ENCODE results near the gene CARMIL1.
"Not testable (repeated sequence)": the region's sequence is repeated elsewhere in the genome, so short reads cannot be mapped to it uniquely, and the experiment has no call there.

Gene CARMIL1

DNA sequence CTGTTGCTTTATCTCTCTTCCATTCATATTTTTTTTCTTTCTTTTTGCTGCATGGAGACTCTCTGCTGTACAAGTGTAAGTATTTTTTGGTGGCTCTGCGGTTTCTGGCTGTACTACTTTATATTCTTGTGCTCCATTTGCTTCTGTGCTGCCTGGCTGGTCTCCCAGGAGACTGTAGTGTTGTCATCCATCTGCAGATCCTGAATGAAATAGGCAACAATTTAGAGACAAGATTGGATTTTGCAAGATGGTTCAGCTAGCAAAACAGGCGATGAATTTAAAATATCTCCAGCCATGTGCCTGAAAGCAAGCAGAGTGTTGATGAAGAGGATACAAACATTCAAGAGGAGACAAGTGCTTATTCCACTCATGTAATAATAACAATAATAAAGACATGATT, 297.7 kb downstream of the CARMIL1 start:
- no peak overlapping the region for H3K27ac ChIP-seq

DNA sequence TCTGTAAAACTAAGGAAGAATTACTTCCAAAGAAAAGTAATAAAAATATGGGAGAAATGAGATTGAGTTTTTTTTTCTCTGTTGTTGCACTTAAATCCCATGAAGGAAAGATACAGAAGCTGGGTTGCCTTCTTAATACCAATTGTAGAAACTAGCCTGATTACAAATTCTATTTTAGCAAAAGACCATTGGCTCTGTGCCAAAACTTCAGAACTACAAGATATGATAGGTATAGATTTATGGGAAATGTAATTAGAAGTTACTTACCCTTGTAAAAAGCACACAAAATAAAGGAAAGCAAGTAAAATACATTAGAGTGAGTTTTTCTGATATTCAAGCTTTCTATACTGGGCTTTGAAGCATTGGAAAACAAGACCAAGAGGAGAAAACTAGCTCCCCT, 299.4 kb downstream of the CARMIL1 start:
- H3K27ac ChIP-seq = no peak overlapping the region
- H3K4me3 ChIP-seq = no peak overlapping the region

More for the DNA sequence above, 297.7 kb downstream of the CARMIL1 start:
- no peak overlapping the region for H3K4me3 ChIP-seq

DNA sequence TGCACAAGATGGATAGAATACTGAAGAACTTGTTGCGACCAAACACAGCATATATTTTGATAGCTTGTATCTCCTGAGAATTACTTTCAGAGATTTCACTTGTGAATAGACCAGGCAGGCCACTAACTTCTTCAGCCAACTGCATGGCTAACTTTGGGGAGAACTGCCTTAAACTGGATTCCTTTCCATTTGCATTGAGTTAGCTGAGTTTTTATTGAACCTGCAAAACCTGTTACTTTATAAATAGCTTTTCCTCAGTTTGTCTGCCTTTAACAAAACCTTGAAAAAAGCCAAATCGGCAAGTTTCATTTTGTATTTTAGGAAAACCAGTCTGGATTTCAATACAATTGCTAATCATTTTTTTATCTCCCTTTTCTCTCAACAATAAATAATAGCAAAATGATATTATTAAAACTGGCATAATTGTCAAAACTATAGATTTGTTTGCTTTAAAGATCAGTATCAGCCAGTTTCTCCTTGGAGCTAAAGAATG, 300.3 kb downstream of the CARMIL1 start:
- Histone ChIP-seq H3K4me3 (no peak overlapping the region), H3K27ac (no peak overlapping the region)

DNA sequence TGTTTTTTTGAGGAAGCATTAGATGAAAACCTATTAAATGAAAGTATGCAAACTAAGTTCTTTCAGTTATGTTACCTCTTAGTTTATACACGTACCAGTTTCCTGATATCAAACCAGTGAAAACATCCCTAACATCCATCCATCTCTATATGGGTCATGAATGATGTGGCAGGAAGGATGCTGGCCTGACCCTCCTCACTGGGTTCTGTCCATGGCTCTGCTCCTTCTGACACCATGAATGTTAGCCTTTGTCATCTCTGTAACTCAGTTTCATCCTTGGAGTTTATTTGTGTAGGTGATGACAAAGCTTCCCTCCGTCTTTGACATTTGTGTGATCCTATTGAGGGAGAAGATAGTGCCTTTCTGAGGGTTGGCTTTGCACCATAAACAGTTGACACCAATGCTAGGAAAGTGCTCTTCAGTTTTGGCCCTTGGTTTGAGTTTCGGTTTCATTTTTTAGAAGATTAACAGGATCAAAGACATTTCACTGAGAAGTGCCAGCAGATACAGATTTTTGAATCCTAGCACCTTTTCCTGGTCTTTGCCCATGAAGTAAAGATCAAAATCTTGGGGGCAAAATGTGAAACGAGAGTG, 300.8 kb downstream of the CARMIL1 start:
- no peak overlapping the region for H3K27ac ChIP-seq
- H3K4me3 ChIP-seq = no peak overlapping the region

DNA sequence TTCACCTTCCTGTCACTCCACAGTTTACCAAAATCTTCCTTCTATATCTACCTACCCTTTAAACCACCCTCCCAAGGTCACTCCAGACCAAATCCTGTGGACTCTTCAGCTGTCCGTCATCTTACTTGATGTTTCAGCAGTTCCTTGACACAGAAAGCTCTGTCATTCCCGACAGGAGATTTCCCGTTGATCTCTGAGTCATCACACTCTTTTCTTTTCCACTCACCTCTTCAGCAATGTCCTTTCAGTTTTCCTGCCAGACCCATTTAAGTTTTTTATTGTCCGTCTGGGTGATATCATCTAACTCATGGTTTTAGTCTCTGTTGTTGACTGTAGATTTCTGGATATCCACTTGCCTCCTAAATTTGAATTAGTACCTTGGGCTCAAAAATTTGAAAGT, 302.9 kb downstream of the CARMIL1 start:
- H3K27ac ChIP-seq = no peak overlapping the region

DNA sequence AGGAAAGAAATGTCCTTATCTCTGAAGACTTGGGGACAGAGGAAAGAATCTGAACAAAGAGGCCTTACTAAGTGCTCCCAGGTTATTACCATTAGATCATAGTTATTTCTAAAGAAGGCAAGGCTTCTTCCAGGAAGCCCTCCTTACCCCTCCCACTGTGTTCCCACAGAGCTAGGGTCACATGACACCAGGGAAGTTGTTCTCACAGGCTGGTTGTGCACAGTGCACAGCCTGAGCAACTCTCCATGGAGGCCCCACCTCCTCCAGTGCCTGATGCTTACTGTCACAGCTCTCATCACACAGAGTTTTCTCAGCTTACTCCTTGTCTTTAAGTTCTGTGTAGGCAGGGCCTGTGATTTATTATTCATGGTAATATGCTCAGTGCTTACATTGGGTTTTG, 303.9 kb downstream of the CARMIL1 start:
- Histone ChIP-seq H3K4me3 (no peak overlapping the region), H3K27ac (no peak overlapping the region)

More for the DNA sequence above, 302.9 kb downstream of the CARMIL1 start:
- H3K4me3 ChIP-seq = no peak overlapping the region

DNA sequence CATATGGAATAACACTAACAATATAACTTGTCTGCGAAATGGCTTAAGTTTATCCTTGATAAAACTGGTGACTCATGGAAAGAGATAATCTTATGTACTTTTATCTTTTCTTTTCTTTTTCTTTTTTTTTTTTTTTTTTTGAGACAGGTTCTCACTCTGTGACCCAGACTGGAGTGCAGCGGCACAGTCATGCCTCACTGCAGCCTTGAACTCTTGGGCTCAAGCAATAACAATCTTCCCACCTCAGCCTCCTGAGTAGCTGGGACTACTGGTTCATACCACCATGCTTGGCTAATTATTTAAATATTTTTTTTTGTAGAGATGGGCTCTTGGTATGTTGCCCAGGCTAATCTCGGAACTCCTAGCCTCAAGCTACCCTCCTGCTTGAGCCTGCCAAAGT, 304.7 kb downstream of the CARMIL1 start:
- Histone ChIP-seq H3K27ac (no peak overlapping the region), H3K4me3 (no peak overlapping the region)

DNA sequence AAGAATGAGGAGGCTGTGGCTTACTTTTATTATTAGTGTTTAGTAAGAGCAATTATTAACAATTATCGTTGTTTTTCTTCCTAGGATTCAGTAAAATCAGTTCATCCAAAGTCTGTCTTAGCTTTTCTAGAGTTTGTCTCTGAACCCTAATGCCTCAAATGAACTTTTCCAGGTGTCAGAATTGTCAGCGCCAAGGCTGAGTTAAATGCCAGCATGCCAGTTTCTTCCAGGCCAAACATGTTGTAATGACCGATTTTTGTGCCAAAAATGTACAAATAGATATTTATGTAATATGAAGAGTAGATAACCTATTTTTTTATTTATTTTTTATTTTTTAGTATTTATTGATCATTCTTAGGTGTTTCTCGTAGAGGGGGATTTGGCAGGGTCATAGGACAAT, 306.1 kb downstream of the CARMIL1 start:
- no peak overlapping the region for H3K4me3 ChIP-seq
- no peak overlapping the region for H3K27ac ChIP-seq

DNA sequence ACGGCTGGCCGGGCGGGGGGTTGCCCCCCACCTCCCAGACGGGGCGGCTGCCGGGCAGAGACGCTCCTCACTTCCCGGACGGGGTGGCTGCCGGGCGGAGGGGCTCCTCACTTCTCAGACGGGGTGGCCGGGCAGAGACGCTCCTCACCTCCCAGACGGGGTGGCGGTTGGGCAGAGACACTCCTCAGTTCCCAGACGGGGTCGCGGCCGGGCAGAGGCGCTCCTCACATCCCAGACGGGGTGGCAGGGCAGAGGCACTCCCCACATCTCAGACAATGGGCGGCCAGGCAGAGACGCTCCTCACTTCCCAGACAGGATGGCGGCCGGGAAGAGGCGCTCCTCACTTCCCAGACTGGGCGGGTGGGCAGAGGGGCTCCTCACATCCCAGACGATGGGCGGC, 306.9 kb downstream of the CARMIL1 start:
- H3K27ac ChIP-seq, H3K4me3 ChIP-seq: not testable (repeated sequence)

DNA sequence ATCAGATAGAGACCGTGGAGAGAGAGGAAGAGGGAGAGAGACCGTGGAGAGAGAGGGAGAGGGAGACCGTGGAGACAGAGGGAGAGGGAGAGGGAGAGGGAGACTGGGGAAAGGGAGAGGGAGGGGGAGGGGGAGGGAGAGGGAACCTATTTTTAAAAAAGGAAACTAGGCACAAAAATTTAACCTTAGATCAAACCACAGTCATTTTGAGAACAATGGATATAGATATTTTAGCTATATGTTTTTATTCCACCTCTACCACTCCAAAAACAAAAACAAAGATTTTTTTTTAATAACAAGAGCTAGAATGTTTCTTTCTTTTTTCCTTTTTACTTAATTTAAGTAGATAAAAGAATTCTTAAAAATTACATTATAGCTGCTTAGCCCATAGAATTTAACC, 307.8 kb downstream of the CARMIL1 start:
- H3K4me3 ChIP-seq = no peak overlapping the region
- no peak overlapping the region for H3K27ac ChIP-seq

DNA sequence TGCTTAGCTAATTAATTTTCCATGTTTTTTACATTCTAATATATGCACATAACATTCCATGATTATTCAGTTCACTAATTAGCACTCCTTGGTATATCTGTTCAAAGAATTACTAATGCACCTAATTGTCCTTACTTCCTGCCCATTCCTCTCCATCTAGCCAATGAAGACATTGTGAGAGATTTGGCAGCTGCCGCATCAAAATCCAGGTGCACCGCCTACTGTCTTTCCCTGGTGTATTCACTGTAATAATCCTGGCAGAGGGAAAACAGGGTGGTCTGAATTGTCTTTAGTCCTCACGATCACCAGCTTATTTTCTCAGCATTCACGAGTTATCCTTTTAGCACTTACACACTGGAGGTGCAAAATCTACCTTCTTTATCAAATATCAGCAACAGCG, 311.8 kb downstream of the CARMIL1 start:
- Histone ChIP-seq H3K4me3 (no peak overlapping the region), H3K27ac (no peak overlapping the region)

DNA sequence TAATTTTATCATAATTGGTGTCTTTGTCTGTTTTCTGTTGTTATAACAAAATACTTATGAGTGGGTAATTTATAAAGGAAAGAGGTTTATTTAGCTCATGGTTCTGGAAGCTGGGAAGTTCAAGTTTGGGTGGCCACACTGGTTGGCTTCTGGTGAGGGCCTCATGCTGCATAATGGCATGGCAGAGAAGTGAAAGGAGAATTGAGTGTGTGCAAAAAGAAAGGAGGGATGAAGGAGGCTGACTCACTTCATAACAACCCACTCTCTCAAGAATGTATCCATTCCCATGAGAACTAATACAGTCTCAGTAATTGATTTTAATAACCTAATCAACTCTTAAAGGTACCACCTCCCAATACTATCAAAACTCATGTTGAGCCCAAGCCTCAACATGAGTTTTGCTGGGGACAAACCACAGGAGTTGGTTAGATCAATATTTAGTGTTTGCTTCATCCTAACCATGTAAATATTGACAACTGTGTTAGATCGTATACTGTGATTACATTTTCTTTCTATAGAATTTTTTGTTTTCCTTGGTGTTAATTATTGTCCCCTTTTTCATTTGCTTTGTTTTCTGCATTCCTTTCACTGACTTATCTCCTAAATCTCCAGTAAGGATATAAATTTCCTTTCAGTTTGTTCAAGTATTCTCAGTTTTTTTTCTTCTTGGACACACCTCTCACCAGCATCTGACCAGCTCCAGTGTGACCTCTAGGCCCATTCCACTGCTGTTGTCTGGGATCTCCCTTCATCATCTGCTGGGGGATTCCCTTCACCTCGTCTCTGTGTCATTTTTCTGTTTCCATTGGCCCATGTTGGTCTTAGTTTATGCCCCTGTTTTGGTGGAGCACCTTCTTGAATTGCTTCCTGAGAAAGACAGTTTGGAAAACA, 318.0 kb downstream of the CARMIL1 start:
- no peak overlapping the region for H3K4me3 ChIP-seq
- no peak overlapping the region for H3K27ac ChIP-seq

DNA sequence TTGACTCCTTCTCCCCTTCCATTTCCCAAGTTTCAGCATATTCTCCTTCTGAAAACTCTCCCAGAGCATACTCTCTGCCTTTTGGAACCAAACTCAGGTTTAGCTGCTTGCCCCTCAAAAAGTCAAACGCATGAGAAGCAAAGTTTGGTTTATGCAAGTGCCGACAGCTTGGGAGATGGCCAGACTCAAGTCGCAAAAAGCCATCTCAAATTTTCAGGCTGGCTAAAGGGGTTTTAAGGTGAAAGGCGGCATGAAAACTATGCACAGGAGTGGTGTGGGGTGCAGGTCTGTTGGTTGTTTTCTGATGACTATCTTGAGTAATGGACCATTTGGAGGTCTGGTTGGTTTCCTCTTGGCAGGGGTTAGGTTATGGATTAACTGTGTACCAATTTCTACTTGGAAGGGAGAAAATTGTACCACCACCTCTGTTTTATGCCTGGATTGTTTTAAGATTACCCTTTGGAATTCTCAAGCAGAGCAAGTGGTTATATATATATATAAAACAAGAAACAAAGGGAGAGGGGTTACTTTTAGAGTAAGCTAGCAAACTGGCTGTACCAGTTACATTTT, 320.4 kb downstream of the CARMIL1 start:
- Histone ChIP-seq H3K27ac (no peak overlapping the region), H3K4me3 (no peak overlapping the region)

DNA sequence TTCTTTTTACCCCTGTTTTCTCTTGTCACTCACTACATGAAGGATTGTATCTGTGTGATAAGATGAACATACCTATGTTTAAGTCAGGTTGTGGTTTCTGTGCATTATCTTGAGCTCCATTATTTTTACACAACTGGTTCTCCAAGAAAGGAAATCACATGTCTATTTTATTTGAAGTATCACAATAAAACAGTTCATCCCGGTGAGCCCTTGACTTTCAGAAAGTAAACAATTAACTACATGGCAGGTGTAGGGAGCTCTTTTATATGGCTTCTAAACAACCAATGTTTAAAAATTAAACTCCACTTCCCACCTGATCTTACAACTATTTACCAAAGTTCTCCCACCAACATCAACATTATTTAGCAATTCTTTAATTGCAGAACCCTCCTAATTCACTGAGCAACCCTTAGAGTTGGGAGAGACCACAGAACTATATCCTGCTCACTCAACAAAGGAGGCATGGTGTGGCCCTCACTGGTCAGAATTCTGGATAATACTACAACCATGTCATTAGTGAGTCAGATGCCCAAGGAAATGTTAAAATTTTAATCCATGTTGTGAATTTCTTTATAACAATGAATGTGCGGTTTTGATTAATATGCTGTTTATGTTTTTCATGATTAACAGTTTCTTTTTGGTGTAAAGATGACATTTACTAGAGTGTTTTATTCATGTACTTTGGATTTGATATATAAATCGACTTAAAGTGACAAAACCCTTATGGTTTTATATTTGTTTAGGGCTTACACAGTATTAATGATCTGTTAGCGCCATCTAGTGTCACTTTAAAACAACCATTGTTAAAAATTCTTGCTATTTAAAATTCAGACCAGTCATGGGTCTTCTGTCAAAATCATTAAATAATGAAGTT, 322.9 kb downstream of the CARMIL1 start:
- Histone ChIP-seq H3K4me3 (no peak overlapping the region), H3K27ac (no peak overlapping the region)

DNA sequence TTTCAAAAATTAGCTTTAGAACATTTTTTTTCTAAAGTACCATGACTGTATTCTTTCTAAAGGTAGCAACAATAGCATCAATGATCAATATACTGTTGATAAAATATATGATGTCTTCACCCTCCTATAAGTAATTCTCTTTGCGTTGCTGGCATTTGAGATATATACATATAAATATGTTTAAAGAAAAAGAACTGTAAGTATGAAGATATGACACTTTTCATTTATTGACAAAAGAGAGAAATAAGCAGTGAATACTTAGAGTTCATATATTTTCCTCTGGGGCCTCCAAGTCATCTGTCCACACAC, 323.5 kb downstream of the CARMIL1 start:
- Histone ChIP-seq H3K27ac (no peak overlapping the region), H3K4me3 (no peak overlapping the region)

DNA sequence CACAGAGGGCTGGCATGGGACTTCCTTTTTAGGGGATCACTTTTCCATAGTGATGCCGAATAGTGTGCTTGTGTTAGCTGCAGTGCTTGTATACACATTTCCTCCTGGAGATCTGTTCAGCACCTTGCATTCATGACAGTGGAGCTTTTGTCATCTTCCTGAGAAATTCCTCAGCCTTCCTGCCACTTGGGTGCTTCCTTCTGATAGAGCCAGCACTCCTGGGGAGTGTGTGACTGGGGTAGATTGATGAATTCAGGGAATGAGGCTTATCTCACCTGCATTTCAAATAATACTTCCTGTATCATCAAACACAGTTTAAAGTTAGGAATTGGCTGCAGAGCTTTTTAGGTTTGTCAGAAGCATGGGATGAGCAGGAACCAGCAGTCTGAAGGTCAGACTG, 324.1 kb downstream of the CARMIL1 start:
- no peak overlapping the region for H3K4me3 ChIP-seq
- no peak overlapping the region for H3K27ac ChIP-seq

DNA sequence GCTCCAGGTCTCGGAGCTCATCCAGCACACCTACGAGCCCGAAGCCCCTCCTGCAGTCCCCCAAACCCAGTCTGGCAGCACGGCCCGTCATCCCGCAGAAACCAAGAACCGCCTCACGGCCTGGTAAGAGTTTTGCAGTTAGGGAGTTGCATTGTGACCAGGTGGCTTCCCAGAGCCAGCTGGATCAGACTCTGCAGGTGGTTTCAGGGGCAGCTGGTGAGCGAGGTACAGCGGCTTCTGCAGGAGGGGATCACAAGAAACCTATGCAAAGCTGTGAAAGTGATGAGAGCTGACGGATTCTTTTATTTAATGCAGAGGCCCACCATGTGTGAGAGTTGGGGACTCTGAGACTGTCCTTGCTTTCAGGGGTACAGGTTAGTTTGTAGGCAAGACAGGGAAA, 327.0 kb downstream of the CARMIL1 start:
- H3K27ac ChIP-seq = no peak overlapping the region
- no peak overlapping the region for H3K4me3 ChIP-seq

DNA sequence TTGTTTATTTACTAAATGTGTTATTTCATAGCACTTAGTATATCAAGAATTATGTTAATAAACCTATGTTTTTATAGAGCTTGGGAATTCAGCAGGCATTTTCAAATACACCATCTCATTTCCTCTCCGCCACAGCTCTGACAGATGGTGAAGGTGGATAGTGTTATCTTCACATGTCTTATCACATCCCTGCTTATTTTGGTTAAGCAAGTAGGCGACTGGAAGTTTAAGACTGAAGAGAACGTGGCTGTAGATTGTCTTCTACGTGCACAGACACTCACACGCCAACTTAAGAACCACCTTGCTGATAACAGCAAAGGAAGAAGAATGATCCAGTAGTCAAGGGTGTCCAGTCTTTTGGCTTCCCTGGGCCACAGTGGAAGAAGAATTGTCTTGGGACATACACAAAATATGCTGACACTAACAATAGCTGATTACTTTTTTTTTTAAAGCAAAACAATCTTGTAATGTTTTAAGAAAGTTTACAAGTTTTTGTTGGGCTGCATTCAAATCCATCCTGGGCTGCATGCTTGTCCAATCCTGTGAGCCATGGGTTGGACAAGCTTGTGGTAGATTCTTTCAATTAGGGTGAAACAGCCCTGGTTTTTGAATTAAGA, 329.5 kb downstream of the CARMIL1 start:
- H3K4me3 ChIP-seq = no peak overlapping the region
- H3K27ac ChIP-seq = no peak overlapping the region

DNA sequence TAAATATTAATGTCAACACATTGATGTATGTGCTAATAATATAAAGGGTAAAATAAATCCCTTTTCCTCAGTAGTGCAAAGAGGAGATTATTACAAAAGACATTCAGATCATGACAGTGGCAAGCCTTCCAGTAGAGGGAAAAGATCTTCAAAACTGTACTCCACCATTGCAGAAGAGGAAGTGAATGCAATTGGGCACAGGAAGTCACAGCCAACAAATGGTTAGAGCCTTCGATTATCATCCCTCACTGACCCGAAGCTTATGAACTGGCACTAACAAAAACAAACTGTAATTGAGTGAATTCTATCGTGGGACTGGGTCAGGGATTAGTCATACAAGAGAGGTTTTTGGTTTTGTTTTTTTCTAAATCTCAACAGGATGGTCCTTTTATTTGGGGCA, 333.5 kb downstream of the CARMIL1 start:
- Histone ChIP-seq H3K4me3 (no peak overlapping the region), H3K27ac (no peak overlapping the region)

DNA sequence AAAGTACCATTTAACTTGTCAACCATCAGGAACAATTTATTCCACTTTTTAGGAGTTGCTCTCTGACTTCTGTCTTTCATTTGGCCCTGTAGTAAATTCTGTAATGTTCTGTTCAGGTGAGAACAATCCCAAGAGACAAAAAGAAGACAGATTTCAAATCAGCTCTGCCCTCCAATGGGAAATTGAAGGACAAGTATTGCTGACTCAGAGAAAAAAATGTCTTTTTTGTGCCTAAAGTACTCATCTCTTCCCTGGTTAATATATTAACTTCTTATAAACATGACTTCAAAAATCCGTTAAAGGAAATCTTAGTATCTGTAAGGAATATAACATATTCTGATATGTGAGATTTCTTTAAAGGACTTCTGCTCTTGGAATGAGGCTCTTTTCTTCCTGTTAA, 334.2 kb downstream of the CARMIL1 start:
- Histone ChIP-seq H3K4me3 (no peak overlapping the region), H3K27ac (no peak overlapping the region)
